GM18508 (cell line): Measurements from ENCODE around the gene SLC38A1.
A peak's percentile ranks its signal among the peaks of the same experiment; 100 is the strongest.

Source experiments
- ATAC-seq: cut with Tn5 transposase; IDR thresholded peaks from one replicate; pipeline ENCODE4 v1.9.1; 2021; ENCODE audit warnings: moderate number of reproducible peaks; ENCODE audit not compliant: insufficient read depth, unreplicated experiment

Gene SLC38A1

DNA sequence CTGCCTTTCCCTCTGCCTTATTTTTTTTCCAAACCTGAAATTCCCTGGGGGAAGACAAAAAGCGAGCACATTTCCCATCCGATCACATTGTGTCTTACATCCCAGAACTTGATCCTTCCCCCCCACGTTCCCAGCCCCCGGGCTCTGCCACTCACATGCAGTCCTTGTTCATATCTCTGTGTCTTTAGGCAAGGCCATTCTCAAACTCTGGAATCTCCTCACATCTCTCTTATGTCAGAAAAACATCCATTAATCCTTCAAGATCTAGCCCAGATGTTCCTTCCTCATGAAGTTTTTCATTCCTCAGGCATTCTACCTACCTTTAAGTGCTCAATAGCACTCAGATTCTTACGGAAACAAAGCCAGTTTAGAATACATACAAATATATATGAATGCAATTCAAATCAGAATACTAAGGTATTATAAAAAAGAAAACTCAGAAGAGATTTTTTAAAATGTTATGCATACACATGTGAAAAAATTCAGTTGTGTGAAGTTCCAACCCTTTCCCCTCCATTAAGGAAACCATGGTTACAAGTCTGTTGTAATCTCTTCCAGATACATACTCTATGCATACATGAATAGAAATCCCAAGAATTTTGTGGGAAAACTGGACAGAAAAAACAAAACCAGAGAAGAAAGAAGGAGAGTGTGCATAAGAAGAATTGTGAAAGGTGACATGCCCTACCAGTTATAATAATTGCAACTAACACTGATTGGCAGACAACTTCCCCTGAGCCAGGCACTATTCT lies 120.3 kb downstream of the SLC38A1 start:
- no peak for ATAC-seq

GRCh38 chr12:46147144-46147543 lies 121.7 kb downstream of the SLC38A1 start:
- ATAC-seq = peak; percentile 51

DNA sequence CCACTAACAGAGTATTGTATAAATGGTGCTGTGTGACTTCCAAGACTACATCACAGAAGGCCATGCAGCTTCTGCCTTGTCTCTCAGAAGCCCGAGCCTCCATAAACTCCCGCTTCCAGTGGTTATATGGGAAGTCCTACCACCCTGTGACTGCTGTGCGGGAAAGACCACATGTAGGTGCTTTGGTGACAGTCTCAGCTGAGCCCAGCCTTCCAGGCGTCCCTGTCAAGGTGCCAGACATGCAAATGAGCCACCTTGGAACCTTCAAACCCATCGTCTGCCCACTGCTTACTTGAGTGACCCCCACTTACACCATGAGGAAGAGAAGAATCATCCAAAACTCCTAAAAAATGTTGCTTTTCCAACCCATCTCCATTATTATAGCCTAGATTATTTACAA lies 123.0 kb downstream of the SLC38A1 start:
- no peak for ATAC-seq

DNA sequence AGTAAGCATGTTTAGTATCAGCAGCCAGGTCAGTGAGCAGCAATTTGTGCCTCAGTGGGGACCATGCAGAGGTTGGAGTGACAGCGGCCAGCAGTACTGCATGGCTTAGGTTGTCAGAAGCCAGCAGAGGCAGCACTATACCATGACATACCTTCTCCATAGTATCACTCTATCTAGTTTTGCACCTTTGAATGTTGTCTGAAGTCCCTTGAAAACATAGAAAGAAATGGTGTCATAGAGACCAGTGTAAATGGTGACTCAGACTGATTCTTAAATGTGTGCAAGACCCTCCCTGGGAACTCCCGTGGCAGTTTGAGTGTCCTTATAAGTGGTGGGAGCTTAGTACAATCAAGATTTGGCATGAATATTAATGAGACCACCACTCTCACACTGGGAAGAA lies 124.4 kb downstream of the SLC38A1 start:
- ATAC-seq = no peak

- ATAC-seq = no peak
Measured at GRCh38 chr12:46136249-46136648, 132.6 kb downstream of the SLC38A1 start.

DNA sequence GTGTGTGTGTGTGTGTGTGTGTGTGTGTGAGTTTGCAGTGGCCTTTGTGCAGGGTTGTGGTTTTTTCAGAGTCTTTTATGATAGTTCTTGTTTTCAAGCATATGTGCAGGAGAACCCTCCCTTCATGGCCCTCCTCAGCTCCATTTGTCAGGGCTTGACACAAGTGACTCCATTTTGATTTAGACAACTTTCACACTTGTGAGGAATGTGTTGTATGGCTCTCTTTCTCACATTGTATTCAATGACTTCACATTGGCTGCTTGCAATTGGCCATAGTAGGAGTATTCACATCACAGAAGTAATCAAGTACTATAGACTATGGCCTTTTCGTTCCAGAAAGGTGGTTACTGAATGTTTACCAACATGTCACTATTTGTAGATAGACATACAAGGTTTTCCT lies 133.1 kb downstream of the SLC38A1 start:
- no peak for ATAC-seq

GRCh38 chr12:46134852-46135251 lies 134.0 kb downstream of the SLC38A1 start:
- ATAC-seq = no peak

DNA sequence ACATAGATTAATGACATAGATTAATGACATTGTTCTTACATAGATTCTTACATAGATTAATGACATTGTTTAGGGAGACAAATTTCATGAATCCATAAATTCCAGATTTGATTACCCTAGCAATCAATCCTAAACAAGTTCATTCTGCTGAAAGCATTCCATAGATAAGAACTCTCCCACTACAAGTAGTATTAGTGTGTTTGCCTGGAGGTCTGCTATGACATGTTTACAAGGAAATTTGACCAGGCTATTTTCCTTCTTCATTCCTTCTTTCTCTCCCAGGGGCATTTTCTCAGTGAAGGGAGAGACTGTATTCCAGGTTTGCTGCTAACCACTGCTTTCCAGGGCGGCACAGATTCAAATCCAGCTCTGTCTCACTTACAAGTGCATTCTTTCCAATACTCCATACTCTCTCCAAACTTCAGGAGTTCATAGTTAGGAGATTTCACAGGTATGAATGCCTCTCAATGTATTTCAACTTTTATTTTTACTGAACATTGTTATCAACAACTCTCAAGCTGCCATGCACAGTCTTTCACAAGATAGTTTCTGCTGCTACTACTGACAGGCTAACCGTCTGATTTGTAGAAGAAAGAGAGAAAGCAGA lies 134.5 kb downstream of the SLC38A1 start:
- no peak for ATAC-seq

DNA sequence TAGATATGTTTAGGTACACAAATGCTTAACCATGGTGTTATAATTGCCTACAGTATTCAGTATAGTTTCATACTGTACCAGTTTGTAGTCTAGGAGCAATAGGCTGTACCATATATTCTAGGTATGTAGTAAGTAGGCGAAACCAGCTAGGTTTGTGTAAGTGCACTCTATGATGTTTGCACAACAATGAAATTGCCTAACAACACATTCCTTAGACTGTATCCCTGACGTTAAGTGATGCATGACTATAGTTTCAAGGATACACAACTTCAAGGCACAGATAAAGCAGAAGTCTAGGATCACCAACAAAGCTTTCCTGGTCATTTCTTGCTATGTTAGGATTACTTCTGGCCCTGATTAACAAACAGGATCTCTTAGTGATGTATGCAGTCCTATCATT lies 135.1 kb downstream of the SLC38A1 start:
- ATAC-seq = no peak
